Ovary (tissue), 9 donors: ENCODE results near the gene CCDC174. TPM values are rescaled to one million over a fixed set of nuclear protein-coding genes. Genes with fewer than 3 reads are reported as not detected.

ENCODE experiments used
- DNase-seq, 5 donors: peaks; one replicate each; pipeline ENCODE4 v3.0.0-alpha.2; 2019 to 2020
- H3K27ac ChIP-seq, 2 donors: fragments of 200-600 bp; one replicate each; pipeline versions ENCODE4 v1.5.1 to v1.8.0; 2019 to 2022
- H3K27me3 ChIP-seq: fragments of 200-600 bp; one replicate; pipeline ENCODE4 v1.8.0; 2022
- H3K36me3 ChIP-seq: fragments of 200-600 bp; sonication (generic); one replicate; pipeline ENCODE4 v1.5.1; 2019
- H3K4me1 ChIP-seq: one replicate; pipeline ENCODE4 v1.8.1; 2013; ENCODE audit warnings: mild to moderate bottlenecking, moderate library complexity; ENCODE audit not compliant: insufficient read depth
- H3K4me3 ChIP-seq: fragments of 200-600 bp; sonication (generic); one replicate; pipeline ENCODE4 v1.5.1; 2017
- H3K9me3 ChIP-seq, 2 donors: fragments of 200-600 bp in 1 of 2; sonication (generic) in 1 of 2; one replicate each; pipeline versions ENCODE4 v1.5.1 to v1.8.1; 2013 to 2019; ENCODE audit warnings: mild to moderate bottlenecking in 1 of 2, moderate library complexity in 1 of 2
- EP300 ChIP-seq: sonication (generic); formaldehyde crosslinking; IDR thresholded peaks from one replicate; pipeline ENCODE4 v1.6.1; 2017; ENCODE audit warnings: antibody characterized with exemption
- POLR2A ChIP-seq: fragments of 450-650 bp; IDR thresholded peaks from one replicate; pipeline ENCODE4 v1.6.1; 2017; ENCODE audit warnings: antibody characterized with exemption, mild to moderate bottlenecking, moderate library complexity
- WGBS, 3 donors: extraction: QIAGEN DNeasy Blood & Tissue Kit in 1 of 3; methylation state at CpG; one replicate each; pipeline versions ENCODE4 v1.1.5 to v1.1.7; 2013 to 2017; 5-methylcytosine and 5-hydroxymethylcytosine counted together
- intact Hi-C, 4 donors: fragments of 100-400 bp; cut with DNase I; formaldehyde crosslinking; loops; one replicate each; pipeline versions ENCODE4 v1.11.0 to v1.15.1; 2022 to 2023
- polyA plus RNA-seq, 2 donors: library from polyadenylated mRNA; stranded (reverse); fragments of 200-250 nt in 1 of 2; fragments of 350-450 nt in 1 of 2; fragmentation: Illumina TruSeq in 1 of 2; extraction: RNeasy Lipid Tissue Mini Kit (QIAGEN cat#74804) in 1 of 2; gene quantifications; one replicate each; pipeline ENCODE4 v1.2.3, GENCODE V29; 2013 to 2014
- total RNA-seq, 7 donors: library from RNA; depleted of rRNA in 2 of 7; stranded (reverse); fragments of >200 nt in 2 of 7; fragmentation: NEBNext Ultra II Directional in 3 of 7; extraction: Animal tissue kit (Norgen Biotek cat#: 25700) in 3 of 7; gene quantifications; one replicate each; pipeline versions ENCODE4 v1.1.0 to v1.2.4, GENCODE V29; 2016 to 2023
- TF ChIP-seq, protein P1 (sequence below), 3 donors: fragments of 450-650 bp in 2 of 3; fragments of 200-600 bp in 1 of 3; IDR thresholded peaks; one replicate each; pipeline versions ENCODE4 v1.5.1 to v1.8.0; 2016 to 2022; ENCODE audit warnings: antibody characterized with exemption in 3 of 3, mild to moderate bottlenecking in 1 of 3
- donor health status: DM: no; HTN: no; CAD: no; lungs with moderate emphysema.
- donor health status: DM: no; HTN: no; CAD: no.
- donor health status: Bipolar disorder and iron deficiency.
- donor health status: DM: yes; HTN: yes; CAD: no.
- donor health status: DM: no; HTN: no; CAD: no.
- donor health status: DM: yes; HTN: yes; CAD: no.

Gene CCDC174
- total and polyA plus RNA-seq, 9 donors: 18.8 to 35.5 (median 25.2) TPM

DNA sequence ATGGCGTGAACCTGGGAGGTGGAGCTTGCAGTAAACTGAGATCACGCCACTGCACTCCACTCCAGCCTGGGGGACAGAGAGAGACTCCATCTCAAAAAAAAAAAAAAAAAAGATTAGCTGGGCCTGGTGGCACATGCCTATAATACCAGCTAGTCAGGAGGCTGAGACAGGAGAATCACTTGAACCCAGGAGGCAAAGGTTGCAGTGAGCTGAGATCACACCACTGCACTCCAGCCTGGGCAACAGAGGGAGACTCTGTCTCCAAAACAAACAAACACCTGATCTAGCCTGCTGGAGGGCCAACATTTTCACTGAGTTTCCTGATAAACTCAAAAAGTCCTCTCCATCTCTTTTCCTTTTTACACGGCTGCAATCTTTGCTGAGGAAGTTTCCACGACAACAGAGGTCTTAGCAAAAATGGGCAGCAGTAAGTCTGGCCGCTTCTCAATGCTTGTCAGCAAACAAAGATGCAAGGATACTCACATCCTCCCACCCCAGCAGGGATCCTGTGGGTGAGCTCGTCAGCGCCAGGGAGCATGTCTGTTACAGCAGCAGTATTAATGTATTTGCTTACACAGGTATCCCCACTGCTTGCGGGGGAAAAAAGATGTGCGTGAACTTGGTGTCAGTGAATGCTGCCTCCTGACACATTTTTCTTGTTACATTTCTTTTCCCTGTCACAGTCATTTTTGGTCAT is 21.0 kb upstream of the CCDC174 start:
- H3K4me3 ChIP-seq: no peak overlapping the region
- H3K4me1 ChIP-seq: no peaks in the 10 kb centered on the region
- WGBS, 3 donors: 79 to 82% (median 81%) methylated on average over 9 of the region's 9 CpGs
- H3K27ac ChIP-seq: no peak overlapping the region
- H3K36me3 ChIP-seq: no peaks in the 10 kb centered on the region
- intact Hi-C loops: no loop called here
- no peak for DNase-seq
- no peaks in the 10 kb centered on the region for H3K9me3 ChIP-seq
- TF ChIP-seq, protein P1, sequence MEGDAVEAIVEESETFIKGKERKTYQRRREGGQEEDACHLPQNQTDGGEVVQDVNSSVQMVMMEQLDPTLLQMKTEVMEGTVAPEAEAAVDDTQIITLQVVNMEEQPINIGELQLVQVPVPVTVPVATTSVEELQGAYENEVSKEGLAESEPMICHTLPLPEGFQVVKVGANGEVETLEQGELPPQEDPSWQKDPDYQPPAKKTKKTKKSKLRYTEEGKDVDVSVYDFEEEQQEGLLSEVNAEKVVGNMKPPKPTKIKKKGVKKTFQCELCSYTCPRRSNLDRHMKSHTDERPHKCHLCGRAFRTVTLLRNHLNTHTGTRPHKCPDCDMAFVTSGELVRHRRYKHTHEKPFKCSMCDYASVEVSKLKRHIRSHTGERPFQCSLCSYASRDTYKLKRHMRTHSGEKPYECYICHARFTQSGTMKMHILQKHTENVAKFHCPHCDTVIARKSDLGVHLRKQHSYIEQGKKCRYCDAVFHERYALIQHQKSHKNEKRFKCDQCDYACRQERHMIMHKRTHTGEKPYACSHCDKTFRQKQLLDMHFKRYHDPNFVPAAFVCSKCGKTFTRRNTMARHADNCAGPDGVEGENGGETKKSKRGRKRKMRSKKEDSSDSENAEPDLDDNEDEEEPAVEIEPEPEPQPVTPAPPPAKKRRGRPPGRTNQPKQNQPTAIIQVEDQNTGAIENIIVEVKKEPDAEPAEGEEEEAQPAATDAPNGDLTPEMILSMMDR (IDR thresholded peaks at IDR 0.05): no peak
- TF ChIP-seq POLR2A (no peak), EP300 (no peak)
- H3K27me3 ChIP-seq: no peaks in the 10 kb centered on the region

- TF ChIP-seq POLR2A (no peak), EP300 (no peak)
- TF ChIP-seq, protein P1 (IDR thresholded peaks at IDR 0.05): no peak
- no peaks in the 10 kb centered on the region for H3K9me3 ChIP-seq
- no peaks in the 10 kb centered on the region for H3K27me3 ChIP-seq
- H3K4me1 ChIP-seq: no peaks in the 10 kb centered on the region
- no peak for DNase-seq
- intact Hi-C loops: no loop called here
- H3K27ac ChIP-seq: no peak overlapping the region
- WGBS, 3 donors: 79 to 88% (median 80%) methylated on average over 5 of the region's 5 CpGs
- H3K36me3 ChIP-seq: no peaks in the 10 kb centered on the region
- no peak overlapping the region for H3K4me3 ChIP-seq
Observed at GRCh38 chr3:14631101-14631497, 20.5 kb upstream of the CCDC174 start.

DNA sequence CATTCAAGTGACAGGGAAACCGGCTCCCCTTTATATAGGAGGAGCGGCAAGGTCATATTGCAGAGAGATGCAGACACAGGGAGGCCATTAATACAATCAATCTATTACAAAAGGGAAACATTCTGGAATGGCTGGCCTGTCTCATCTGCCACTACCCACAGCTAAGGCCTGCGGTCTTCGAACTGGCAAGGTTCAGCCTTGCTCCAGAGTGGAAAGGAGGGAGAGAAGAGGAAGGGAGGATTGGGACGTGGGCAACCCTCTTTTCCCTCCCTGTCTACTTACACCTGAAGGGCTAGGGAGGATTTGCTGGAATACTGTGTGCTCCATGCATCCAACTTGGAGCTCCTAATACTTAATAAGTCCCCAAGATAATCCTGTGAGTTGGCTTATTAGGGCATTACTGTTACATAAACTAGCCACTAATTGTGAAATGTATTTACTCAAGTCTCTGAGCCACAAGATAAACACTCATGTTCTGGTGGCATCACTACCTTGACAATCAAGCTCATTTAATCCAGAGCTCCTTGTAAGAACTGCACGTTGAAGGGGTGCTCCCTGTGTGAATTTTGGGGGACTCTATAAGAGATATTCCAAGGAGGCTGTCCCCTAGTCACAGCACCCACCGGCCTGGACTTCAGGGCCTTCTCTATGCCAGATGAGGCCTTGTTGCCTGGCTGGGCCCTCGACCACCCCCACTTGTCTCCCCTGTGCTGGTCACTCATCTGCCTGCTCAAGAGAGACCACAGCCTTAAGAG is 19.7 kb upstream of the CCDC174 start:
- intact Hi-C loops: no loop called here
- WGBS, 3 donors: 77 to 83% (median 78%) methylated on average over 8 of the region's 8 CpGs
- no peaks in the 10 kb centered on the region for H3K36me3 ChIP-seq
- TF ChIP-seq, protein P1 (IDR thresholded peaks at IDR 0.05): no peak
- TF ChIP-seq POLR2A (no peak), EP300 (no peak)
- no peaks in the 10 kb centered on the region for H3K27me3 ChIP-seq
- H3K27ac ChIP-seq: no peak overlapping the region
- H3K9me3 ChIP-seq: no peaks in the 10 kb centered on the region
- H3K4me1 ChIP-seq: no peaks in the 10 kb centered on the region
- DNase-seq: no peak
- H3K4me3 ChIP-seq: no peak overlapping the region

DNA sequence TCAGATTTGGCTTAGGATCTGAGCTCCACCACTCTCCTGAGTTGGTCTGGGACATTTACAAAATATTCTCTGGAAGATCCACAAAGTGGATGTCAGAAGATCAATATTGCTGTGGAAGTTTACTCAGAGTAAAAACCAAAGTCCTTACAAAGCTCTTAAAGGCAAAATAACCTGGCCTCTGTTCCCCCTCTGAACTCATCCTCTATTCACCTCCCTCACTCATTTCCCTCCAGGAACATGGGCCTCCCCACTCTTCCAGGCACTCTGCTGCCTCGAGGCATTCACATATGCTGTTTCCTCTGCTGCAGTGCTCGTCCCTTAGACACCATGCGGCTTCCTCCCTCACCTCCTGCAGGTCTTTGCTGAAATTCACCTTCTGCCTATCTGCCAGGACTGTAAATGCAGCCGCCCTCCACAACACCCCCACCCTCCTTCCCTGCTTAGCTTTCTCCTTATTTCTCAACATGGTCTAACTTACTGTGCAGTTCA is 19.1 kb upstream of the CCDC174 start:
- 36 to 45% (median 40%) methylated on average over 4 of the region's 4 CpGs for WGBS, 3 donors
- Histone ChIP-seq H3K27ac (no peak overlapping the region), H3K9me3 (no peaks in the 10 kb centered on the region), H3K4me3 (no peak overlapping the region), H3K36me3 (no peaks in the 10 kb centered on the region), H3K4me1 (no peaks in the 10 kb centered on the region), H3K27me3 (no peaks in the 10 kb centered on the region)
- intact Hi-C loops: no loop called here
- DNase-seq: no peak
- TF ChIP-seq POLR2A (no peak), EP300 (no peak)
- TF ChIP-seq, protein P1 (IDR thresholded peaks at IDR 0.05): no peak
